Stimulated activated CD8-positive, alpha-beta memory T cell treated with anti-CD3 and anti-CD28 coated beads, Interleukin-2, amount 100 ng/mL, for 48 hours (primary cell): ENCODE results near the gene RAB3GAP2.
A peak's percentile ranks its signal among the peaks of the same experiment; 100 is the strongest.
"Not testable (repeated sequence)": the region's sequence is repeated elsewhere in the genome, so short reads cannot be mapped to it uniquely, and the experiment has no call there.

Experiments
- DNase-seq, 2 donors: peaks; one replicate each; pipeline ENCODE4 v3.0.0-alpha.2; 2020; ENCODE audit warnings: low read depth in 2 of 2

The RAB3GAP2 gene, protein sequence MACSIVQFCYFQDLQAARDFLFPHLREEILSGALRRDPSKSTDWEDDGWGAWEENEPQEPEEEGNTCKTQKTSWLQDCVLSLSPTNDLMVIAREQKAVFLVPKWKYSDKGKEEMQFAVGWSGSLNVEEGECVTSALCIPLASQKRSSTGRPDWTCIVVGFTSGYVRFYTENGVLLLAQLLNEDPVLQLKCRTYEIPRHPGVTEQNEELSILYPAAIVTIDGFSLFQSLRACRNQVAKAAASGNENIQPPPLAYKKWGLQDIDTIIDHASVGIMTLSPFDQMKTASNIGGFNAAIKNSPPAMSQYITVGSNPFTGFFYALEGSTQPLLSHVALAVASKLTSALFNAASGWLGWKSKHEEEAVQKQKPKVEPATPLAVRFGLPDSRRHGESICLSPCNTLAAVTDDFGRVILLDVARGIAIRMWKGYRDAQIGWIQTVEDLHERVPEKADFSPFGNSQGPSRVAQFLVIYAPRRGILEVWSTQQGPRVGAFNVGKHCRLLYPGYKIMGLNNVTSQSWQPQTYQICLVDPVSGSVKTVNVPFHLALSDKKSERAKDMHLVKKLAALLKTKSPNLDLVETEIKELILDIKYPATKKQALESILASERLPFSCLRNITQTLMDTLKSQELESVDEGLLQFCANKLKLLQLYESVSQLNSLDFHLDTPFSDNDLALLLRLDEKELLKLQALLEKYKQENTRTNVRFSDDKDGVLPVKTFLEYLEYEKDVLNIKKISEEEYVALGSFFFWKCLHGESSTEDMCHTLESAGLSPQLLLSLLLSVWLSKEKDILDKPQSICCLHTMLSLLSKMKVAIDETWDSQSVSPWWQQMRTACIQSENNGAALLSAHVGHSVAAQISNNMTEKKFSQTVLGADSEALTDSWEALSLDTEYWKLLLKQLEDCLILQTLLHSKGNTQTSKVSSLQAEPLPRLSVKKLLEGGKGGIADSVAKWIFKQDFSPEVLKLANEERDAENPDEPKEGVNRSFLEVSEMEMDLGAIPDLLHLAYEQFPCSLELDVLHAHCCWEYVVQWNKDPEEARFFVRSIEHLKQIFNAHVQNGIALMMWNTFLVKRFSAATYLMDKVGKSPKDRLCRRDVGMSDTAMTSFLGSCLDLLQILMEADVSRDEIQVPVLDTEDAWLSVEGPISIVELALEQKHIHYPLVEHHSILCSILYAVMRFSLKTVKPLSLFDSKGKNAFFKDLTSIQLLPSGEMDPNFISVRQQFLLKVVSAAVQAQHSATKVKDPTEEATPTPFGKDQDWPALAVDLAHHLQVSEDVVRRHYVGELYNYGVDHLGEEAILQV (N-terminal part only)

DNA sequence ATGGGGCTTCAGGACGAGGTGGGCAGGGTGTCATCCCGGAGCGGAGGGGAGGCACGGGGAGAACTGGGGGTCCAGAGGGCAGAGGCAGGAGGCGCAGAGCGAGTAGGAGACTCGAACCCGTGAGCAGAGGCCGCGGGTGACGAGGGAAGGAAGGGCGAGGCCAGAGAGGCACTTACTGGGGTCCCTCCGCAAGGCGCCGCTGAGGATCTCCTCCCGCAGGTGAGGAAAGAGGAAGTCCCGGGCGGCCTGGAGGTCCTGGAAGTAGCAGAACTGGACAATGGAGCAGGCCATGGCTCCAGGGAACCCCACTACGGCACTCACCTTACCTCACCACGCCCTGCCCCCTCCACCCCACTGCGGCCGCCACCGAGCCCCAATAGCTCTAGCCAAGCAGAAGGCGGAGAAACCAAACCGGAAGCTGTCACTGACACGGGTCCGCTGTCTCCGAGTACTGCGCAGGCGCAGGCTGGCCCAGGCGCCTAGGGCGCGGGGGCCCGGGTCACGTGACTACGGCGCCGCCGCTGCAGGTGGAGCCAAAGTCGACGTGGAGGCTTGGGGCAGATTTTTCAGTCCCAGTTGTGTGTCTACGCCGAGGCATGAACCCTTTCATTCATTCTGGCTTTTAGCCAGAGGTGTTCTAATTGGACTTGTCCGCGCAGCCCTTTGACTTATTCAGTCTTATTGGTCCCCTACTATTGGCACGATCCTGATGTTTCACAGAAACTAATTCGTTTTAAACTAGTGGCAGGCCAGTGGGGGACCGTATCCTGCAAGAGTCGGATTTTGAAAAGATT is at the start of gene RAB3GAP2:
Gene RAB3GAP2, minus strand, starts transcription at position 407 of the 794 bp plus-strand sequence. Its CDS starts 116 bp downstream, at position 291.
- peak; percentile 92 to 96 for DNase-seq

DNA sequence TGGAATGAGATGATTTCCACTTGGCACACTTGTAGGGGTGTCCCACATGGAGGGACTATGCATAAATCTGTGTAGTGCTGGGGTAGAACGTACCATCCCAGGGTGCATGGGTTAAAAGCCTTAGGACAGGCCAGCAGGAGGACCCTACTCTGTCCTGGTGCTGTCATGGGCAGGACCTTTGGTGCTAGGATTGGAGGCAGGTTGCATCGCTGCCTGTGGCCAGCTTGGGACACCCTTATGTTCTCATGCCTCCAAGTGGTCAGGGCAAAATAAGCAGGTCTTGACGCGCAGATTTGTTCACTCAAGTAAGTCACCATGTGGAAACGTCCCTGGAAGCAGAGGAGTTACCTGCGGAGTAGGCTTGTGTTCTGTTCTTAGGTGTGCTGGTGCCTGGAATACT is 49.5 kb upstream of the RAB3GAP2 start:
- DNase-seq, result no peak

DNA sequence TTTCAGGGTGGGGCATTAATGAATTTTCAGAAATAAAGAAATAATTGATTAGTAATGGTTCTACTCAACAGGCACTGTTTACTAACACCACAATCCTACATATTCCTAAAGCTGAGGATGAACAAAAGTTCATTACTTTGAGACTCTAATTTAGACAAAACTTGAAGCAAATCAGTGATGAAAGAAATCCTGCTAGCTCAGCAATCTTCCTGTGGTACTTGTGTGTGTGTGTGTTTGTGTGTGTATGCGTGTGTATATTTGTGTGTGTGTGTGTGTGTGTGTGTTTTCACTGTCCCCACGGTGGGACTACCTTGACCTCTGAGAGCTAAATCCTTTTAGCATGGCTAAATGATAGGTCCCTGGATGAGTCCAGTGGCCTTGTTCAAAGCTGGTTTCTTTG is 48.5 kb upstream of the RAB3GAP2 start:
- DNase-seq, result no peak

DNA sequence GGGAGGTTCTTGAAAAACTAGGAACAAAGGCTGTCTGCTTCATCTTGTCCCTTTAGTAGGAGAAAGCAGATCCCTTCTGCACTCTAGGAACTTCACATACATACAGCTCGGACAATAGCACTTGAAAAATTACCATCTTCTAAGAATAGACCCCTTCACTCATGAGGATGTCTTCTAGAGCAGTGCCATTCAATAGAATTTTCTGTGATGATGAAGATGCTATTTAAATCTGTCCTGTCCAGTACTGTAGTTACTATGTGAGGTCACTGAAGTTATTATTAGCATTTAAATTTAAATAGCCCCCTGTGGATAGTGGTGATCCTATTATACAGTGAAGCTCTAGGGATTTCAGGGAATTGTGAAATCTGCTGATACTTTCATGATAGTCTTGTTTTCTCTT is 46.4 kb upstream of the RAB3GAP2 start:
- no peak for DNase-seq

DNA sequence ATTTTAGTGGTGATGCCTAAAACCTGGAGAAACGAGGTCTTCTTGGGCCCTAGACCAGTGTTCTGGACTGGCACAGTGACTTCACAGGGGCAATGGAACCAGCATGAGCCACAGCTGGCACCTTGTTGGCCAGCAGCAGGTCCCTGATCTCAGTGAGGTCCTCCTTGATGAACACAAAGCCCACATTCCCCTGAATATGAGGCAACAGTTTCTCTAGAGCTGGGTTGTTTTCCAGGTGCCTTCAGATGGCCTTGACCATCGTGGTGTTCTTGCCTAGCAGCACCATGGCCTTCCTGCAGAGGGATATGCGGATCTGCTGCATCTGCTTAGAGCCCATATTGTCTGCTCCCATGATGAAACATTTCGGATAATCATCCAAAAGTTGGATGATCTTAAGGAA is 44.9 kb upstream of the RAB3GAP2 start:
- DNase-seq, result no peak

DNA sequence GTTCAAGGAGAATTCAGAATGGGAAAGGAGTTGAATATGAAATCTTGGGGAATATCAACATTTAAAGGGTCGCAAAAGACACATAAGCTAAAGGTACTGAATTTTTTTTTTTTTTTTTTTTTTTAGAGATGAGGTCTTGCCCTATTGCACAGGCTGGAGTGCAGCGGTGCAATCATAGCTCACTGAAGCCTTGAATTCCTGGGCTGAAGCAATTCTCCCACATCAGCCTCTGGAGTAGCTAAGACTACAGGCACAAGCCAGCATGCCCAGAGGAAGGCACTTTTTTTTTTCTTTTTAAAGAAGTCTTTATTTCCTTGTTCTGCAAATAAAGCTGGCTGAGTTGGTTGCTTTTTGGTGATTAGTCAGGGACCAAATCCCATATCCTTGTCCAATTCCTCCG is 44.1 kb upstream of the RAB3GAP2 start:
- DNase-seq, result no peak

DNA sequence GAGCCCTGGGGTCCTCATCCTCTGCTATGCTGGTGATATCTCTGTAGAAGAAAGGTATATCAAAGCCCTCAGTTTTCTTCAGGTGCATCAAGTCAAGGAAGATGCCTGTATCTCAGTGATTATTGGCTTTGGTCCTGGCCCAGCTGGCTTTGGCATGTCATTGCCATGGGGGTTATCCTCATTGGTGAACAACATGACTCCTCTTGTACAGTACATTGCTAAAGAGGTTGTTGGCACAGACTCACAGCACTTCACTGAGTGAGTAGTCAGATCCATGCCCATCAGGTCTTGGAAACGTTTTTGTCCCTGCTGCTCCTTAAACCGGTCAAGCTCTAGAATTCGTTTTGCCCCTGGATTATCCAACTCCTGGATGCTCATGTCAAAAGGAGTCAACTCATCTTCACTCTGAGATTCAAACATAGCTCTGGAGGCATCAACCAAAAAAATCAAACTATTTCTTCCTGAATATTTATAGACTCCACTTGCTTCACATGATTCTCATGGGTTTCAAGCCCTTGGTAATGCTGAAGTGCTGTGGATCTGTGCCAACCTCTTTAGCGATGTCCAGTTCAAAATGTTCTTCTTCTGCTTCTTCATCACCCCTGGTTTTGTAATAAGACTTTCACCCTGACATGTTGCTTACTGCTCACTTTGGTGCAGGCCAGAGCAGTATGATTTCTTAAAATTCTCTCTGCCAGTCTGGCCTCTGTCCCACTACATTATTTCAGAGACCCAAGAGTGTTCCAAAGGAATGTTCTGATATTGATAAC is 43.0 kb upstream of the RAB3GAP2 start:
- DNase-seq, result no peak

DNA sequence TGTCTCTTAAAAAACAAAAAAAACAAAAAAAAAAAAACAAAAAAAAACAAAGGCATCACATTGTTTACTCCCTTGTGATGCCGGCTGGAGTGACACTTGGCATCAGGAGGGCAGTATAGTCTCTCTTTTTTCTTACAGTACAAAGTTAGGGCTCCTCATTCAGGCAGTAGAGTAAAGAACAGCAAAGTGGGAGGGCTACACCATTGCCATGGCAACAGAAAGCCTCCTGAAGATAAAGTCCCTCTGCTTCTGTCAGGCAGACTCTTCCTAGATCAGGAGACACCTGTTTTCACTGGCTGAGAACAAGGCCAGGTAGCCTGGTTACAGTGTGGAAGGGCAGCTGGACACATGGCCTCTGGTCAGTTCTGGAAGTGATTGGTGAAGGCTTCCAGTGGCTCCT is 41.3 kb upstream of the RAB3GAP2 start:
- no peak for DNase-seq

DNA sequence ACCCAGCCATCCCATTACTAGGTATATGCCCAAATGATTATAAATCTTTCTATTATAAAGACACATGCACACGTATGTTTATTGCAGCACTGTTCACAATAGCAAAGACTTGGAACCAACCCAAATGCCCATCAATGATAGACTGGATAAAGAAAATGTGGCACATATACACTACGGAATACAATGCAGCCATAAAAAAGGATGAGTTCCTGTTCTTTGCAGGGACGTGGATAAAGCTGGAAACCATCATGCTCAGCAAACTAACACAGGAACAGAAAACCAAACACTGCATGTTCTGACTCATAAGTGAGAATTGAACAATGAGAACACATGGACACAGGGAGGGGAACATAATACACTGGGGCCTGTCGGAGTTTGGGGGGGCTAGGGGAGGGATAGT is 37.9 kb upstream of the RAB3GAP2 start:
- DNase-seq, result not testable (repeated sequence)

DNA sequence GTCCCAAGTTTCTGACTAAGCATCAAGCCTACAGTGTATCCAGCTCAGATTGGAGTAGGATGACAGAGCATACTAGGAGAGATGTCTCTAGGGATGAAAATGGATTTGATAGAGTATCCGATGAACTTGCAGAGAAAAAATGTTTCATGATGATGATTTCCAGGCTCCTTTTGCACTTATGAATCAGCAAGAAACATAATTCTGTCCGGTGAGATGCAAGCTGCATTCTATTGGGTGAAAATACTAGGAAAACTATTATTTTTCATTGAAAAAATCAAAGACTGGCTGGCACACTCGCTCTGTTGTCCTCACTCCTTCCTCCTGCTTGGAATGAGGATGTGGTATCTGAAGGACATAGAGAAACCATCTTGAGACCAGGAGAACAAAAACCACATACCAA is 35.4 kb upstream of the RAB3GAP2 start:
- no peak for DNase-seq

DNA sequence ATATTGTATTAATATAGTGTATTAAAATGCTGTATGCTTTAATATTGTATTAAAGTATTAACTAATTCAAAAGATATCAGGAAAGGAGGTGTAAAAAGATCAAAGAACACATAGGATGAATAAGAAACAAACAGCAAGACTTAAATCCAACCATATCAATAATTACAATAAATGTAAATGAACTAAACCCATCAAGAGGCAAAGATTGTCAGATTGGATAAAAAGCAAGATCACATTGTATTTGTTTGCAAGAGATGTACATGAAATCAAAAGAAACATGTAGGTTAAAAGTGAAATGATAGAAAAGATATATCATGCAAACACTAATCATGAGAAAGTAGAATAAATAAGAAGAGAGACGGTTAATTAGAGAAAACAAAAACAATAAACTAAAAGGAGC is 34.1 kb upstream of the RAB3GAP2 start:
- no peak for DNase-seq

DNA sequence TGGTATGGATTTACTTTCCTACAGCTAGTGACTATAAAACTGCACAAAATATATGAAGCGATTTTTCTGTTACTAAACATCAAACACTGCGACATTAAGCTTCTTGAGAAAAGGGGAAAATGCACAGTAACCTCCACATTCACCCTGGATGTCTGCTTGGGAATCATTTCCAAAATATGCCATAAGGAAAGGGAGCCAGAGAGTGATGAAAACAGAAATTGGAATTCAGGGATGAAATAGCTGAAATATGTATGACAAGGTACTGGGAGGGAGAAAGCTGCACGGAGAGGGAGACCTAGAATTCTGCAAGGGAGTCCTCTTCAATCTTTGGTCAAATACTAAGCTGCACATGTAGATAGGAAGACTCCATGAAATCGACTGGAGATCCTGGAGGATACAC is 31.6 kb upstream of the RAB3GAP2 start:
- no peak for DNase-seq

DNA sequence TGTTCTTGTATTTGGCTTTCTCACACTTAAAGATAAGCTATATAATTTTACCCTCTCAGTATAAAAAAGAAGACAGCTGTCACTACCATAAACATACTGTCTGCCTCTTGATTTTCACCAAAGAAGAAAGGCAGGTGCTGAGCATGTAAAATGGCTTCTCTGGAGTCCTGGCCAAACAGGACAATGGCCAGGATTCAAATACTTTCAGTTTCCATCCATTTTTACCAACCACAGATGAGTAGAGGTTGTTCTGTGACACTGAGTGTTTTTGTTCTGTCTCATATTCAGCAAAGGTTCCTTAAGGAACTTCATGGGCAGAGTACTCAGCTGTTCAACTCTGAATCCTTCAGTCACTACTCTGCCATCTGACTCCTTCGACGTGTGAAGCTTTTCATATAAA is 29.4 kb upstream of the RAB3GAP2 start:
- DNase-seq, result no peak

DNA sequence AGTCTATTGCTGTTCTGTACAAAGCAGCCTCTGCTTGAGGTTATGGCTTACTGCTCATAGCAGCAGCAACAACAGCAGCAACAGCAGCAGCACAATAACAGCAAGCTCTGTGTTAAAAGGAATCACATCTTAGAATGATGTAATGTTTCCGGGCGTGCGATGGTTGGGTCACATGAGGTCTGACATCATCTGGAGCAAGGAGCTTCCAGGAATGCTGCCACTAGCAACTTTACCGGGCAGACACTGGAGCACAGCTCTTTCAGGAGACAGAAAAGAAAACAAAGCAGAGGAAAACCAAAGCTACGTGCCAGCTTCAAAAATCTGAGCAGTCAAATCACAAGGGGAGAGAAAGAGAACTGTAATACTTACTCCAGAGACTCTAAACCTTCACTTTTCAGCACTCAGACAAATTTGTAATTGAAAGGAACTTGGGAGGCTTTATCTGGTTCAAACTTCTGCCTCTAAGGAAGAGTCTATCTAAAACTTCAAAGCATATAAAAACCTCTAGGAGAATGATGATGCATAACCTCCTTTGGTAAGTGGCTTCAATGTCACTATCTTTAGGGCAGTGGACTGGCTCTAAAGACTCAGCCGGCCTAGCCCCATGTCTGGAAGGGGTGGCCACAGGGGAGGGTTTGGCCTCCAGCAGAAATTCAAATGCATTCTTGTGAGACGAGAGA is 28.3 kb upstream of the RAB3GAP2 start:
- no peak for DNase-seq

DNA sequence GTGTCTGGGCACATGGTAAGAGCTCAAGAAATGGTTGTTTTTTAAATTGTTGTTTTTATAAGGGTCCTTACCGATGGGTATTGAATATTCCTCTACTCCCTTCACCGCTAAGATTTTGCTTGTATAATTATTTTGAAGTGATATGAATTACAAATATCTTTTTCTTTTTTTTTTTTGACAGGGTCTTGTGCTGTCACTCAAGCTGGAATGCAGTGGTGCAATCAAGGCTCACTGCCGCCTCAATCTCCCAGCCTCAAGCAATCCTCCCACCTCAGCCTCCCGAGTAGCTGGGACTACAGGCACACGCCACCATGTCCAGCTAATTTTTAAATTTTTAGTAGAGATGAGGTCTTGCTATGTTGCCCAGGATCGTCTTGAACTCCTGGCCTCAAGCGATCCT is 27.1 kb upstream of the RAB3GAP2 start:
- DNase-seq, result no peak

DNA sequence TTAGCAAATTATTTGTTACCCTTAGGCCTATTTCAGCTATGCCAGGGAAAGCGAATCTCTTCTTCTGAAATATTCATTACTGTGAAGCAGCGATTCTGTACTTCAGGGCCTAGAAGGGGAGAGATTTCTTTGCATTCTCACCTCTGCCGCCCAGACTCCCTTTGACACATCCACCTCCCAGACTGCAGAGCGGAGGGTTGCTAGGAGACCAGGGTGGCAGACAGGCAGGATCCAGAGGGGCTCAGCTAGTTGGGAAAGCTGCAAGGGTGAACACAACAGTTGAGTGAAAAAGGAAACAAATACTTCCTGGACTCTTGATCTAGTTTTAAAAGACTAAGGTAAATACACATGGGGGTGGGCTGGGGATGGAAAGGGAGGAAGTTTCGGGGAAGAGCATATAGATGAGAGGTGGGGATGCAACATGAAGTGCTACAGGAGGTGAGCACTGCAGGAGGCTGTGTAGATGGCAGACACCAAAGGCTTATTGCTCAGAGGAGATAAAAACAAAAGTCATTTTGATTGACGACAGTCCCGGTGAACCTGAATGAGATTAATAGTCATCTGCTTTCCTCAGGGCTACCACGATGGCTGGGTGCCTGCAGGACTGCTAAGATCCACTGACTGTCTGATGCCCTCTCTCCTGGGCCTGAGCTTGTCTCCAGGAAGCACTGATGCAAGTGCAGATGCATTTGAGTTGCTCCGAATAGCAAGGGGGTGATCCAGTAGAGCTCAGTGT is 26.4 kb upstream of the RAB3GAP2 start:
- DNase-seq, result no peak

DNA sequence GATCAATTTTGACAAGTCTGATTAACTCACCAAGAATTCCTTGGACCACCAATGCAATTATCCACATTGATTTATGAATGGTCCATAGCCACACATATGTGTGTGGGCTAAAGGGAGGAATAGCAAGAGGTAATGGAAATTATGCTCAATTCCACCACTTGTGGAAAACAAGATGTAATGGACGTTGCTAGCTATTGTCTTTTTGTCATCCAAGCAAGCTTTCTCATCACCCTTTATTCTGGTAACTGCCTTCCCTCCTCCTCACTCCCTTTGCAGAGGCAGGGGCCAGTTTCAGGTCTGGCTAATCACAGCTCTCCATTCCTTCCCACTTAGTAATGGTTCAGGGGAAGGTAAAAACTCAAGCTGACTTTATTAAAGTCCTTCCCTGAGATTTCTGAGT is 24.7 kb upstream of the RAB3GAP2 start:
- no peak for DNase-seq

DNA sequence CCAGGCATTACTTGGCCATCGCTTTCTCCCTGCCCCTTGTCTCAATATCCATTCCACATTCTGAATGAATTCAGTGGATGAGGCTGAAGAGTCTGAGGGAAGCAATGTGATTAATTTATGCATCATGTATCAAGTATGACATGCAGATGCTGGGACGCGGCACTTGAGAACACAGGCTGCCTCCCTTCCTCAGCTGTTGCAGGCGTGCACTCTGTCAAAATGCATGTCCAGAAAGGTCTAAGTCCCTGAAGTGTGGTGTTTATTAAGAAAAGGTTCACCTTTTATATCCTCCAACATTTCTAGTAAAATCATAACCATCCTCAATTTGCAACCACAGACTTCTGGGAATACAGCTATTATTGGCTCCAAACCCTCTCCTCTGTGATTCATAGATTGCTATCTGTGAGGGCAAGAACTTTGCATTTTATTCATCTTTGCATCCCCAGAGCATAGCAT is 22.6 kb upstream of the RAB3GAP2 start:
- no peak for DNase-seq

DNA sequence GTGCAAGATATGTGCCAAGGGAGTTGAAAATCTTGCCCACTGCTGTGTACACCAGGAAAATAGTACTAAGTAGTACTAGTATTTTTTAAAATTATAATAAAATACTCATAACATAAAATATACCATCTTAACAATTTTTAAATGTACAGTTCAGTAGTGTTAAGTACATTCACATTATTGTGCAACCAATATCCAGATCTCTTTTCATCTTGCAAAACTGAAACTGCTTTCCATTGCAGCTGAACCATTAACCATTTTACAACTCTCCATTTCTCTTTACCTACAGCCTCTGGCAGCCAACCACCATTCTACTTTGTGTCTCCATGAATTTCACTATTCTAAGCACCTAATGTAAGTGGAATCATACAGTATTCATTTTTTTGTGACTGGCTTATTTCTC is 19.3 kb upstream of the RAB3GAP2 start:
- DNase-seq, result no peak
